ENCODE data around the gene CAPZB. TPM values are rescaled to one million over a fixed set of nuclear protein-coding genes. Genes with fewer than 3 reads are reported as not detected.

CAPZB gene
- polyA plus RNA-seq, 1 experiment, result 312 TPM

DNA sequence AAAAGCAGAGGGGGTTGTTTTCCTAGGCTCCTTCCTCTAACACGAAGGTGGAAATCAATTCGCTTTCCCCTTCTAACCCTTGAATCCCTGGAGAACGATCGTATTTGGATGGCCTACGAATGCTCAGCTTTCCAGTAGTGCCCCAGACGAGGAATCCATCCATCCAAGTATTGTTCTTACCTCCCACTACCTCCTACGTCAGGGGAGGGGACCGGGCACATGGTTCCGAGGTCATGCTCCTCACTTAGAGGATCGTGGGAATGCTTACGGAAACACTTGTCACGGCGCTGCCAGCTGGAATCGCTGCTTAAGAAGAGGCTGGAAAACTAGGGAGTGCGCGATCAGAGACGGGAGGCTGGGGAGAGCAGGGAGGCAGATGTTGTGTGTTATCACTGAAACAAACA, 47.4 kb downstream of the CAPZB start:
- H3K27ac ChIP-seq (ENCODE audit: low read depth, low read length), result no peak overlapping the region
- no peak overlapping the region for H3K4me3 ChIP-seq (ENCODE audit: low read depth, low read length)
- no peaks in the 10 kb centered on the region; the same call in 1 of the 2 replicates for H3K9me3 ChIP-seq (ENCODE audit: control insufficient read depth, insufficient read depth, low read length)
- ChIA-PET CTCF (no interaction called here), POLR2A (interaction anchor here (1.4 kb wide), 1 partner anchor 10 kb away, joined by 3 read pairs; no protein-coding TSS in a partner anchor)
- no peaks in the 10 kb centered on the region for H3K27me3 ChIP-seq (ENCODE audit: control insufficient read depth, insufficient read depth, low read length)
- no peak for DNase-seq (ENCODE audit: low read depth, low spot score)
- TF ChIP-seq, protein P1, sequence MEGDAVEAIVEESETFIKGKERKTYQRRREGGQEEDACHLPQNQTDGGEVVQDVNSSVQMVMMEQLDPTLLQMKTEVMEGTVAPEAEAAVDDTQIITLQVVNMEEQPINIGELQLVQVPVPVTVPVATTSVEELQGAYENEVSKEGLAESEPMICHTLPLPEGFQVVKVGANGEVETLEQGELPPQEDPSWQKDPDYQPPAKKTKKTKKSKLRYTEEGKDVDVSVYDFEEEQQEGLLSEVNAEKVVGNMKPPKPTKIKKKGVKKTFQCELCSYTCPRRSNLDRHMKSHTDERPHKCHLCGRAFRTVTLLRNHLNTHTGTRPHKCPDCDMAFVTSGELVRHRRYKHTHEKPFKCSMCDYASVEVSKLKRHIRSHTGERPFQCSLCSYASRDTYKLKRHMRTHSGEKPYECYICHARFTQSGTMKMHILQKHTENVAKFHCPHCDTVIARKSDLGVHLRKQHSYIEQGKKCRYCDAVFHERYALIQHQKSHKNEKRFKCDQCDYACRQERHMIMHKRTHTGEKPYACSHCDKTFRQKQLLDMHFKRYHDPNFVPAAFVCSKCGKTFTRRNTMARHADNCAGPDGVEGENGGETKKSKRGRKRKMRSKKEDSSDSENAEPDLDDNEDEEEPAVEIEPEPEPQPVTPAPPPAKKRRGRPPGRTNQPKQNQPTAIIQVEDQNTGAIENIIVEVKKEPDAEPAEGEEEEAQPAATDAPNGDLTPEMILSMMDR (IDR thresholded peaks at IDR 0.05; ENCODE audit: low read depth, low read length), result no peak

DNA sequence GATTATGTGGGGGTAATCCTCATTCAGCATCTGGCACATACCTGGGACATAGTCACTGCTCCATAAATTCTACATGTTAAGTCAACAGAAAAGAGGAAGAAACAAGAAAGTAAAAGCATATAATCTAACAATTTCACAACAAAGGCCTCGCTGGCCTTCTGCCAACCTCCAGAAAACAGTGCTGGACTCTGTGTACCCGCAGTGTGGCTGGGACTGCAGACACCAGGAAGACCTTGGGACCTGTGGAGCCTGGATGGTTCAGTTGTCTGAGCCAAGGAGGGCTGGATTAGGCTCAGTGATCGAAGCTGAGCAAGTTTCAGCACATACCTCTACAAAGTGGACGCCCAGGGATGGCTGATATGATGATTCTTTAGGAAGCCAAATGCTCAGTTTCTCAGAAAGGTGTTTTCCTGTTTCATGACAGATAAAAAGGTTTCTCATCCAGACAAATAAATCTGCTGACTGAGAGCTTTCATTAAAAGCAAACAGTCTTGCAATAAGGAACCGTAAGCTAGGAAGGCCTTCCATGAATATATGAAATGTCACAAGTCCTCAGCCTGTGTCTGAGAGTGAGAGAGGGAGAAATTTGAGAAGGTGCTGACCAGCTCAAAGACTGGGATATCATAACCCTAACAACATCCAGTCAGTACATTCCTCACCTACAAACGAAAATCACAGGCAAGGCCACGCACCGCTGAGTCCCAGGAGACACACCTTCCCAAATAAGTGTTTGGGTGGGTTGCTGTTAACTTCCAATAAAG, 48.4 kb downstream of the CAPZB start:
- TF ChIP-seq, protein P1 (IDR thresholded peaks at IDR 0.05; ENCODE audit: low read depth, low read length), result no peak
- no peaks in the 10 kb centered on the region; the same call in 1 of the 2 replicates for H3K9me3 ChIP-seq (ENCODE audit: control insufficient read depth, insufficient read depth, low read length)
- no peaks in the 10 kb centered on the region for H3K27me3 ChIP-seq (ENCODE audit: control insufficient read depth, insufficient read depth, low read length)
- ChIA-PET POLR2A (interaction anchor here (1.4 kb wide), 1 partner anchor 11 kb away, joined by 3 read pairs; no protein-coding TSS in a partner anchor), CTCF (interaction anchor here (0.5 to 1.5 kb wide), 3 partner anchors 8 to 50 kb away, joined by 3 to 4 read pairs (median 3); no protein-coding TSS in a partner anchor)
- no peak overlapping the region for H3K4me3 ChIP-seq (ENCODE audit: low read depth, low read length)
- no peak overlapping the region for H3K27ac ChIP-seq (ENCODE audit: low read depth, low read length)
- no peak for DNase-seq (ENCODE audit: low read depth, low spot score)

DNA sequence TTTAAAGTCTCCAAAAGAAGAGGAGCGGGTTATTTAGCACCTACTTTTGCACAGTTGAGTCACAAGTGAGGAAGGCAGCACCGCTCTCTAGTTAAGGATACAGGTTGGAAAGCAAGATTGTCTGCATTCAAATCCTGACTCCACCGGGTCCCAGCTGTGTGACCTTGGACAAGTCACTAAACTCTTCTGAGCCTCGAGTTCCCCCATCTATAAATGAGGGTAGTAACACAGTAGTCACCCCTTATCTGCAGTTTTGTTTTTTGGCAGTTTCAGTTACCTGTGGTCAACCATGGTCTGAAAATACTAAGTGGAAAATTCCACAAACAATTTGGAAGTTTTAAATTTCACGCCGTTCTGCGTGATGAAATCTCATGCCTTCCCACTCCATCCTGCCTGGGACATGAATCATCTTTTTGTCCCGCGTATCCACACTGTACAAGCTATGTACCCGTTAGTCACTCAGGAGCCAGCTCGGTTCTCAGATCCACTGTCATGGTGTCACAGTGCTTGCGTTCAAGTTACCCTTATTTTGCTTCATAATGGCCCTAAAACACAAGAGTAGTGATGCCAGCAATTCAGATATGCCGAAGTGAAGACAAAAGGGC, 49.4 kb downstream of the CAPZB start:
- TF ChIP-seq, protein P1 (IDR thresholded peaks at IDR 0.05; ENCODE audit: low read depth, low read length), result no peak
- ChIA-PET POLR2A (interaction anchor here (1.4 to 1.9 kb wide), 2 partner anchors 15 to 19 kb away, joined by 4 to 6 read pairs; no protein-coding TSS in a partner anchor), CTCF (interaction anchor here (1.0 to 1.6 kb wide), 4 partner anchors 9 to 218 kb away, joined by 3 to 6 read pairs (median 4); no protein-coding TSS in a partner anchor)
- Histone ChIP-seq H3K27me3 (ENCODE audit: control insufficient read depth, insufficient read depth, low read length) (no peaks in the 10 kb centered on the region), H3K27ac (ENCODE audit: low read depth, low read length) (no peak overlapping the region), H3K9me3 (ENCODE audit: control insufficient read depth, insufficient read depth, low read length) (no peaks in the 10 kb centered on the region; the same call in 1 of the 2 replicates), H3K4me3 (ENCODE audit: low read depth, low read length) (no peak overlapping the region)
- DNase-seq (ENCODE audit: low read depth, low spot score), result no peak

DNA sequence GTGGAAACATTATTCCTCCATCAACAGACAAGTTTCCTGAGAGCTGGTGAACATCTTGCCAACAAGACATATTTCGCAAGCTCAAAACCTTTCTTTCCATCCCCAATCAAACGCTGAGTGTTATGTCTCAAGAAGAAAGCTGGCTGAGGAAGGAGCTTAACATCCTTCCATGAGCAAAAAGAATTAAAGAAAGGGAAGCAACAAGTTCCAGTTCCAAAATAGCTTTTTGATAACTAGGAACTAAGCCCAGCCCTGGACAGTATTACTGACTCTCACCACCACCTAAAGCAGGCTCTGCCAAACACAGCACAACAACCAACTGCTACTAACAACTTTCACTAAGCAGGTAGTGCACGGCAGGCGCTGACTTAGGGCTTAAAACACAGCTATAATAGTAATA, 50.2 kb downstream of the CAPZB start:
- TF ChIP-seq, protein P1 (IDR thresholded peaks at IDR 0.05; ENCODE audit: low read depth, low read length), result no peak
- H3K4me3 ChIP-seq (ENCODE audit: low read depth, low read length), result no peak overlapping the region
- H3K9me3 ChIP-seq (ENCODE audit: control insufficient read depth, insufficient read depth, low read length), result no peaks in the 10 kb centered on the region; the same call in 1 of the 2 replicates
- CTCF ChIA-PET, result interaction anchor here (0.6 to 1.6 kb wide), 5 partner anchors 36 to 219 kb away, joined by 3 to 6 read pairs (median 3); no protein-coding TSS in a partner anchor
- no peaks in the 10 kb centered on the region for H3K27me3 ChIP-seq (ENCODE audit: control insufficient read depth, insufficient read depth, low read length)
- POLR2A ChIA-PET, result interaction anchor here (0.7 to 1.9 kb wide), 4 partner anchors 13 to 51 kb away, joined by 3 to 6 read pairs (median 5); no protein-coding TSS in a partner anchor
- no peak for DNase-seq (ENCODE audit: low read depth, low spot score)
- H3K27ac ChIP-seq (ENCODE audit: low read depth, low read length), result peak overlapping the region; percentile 39

DNA sequence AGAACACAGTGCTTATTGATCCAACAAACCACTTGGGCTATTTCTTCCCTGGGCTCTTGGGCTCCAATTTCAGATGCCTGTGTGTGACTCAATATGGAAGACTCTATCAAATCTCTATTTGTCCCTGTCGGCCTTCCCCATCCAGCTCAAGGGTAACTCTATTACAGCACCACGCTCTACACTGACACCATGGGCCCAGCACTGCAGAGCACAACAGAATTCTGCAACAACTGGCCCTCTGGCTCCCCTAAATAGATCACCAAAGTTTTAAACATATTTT, 51.7 kb downstream of the CAPZB start:
- POLR2A ChIA-PET, result no interaction called here
- DNase-seq (ENCODE audit: low read depth, low spot score), result no peak
- no peak overlapping the region for H3K4me3 ChIP-seq (ENCODE audit: low read depth, low read length)
- H3K9me3 ChIP-seq (ENCODE audit: control insufficient read depth, insufficient read depth, low read length), result no peaks in the 10 kb centered on the region; the same call in 1 of the 2 replicates
- TF ChIP-seq, protein P1 (IDR thresholded peaks at IDR 0.05; ENCODE audit: low read depth, low read length), result no peak
- CTCF ChIA-PET, result interaction anchor here (0.5 to 1.1 kb wide), 2 partner anchors 35 to 226 kb away, joined by 3 to 4 read pairs; no protein-coding TSS in a partner anchor
- no peak overlapping the region for H3K27ac ChIP-seq (ENCODE audit: low read depth, low read length)
- H3K27me3 ChIP-seq (ENCODE audit: control insufficient read depth, insufficient read depth, low read length), result no peaks in the 10 kb centered on the region
